WTC11 (cell line): ENCODE measurements around the gene SYT7. TPM values are rescaled to one million over a fixed set of nuclear protein-coding genes. Genes with fewer than 3 reads are reported as not detected.
A peak's percentile ranks its signal among the peaks of the same experiment; 100 is the strongest.

Source experiments
- ATAC-seq: fragments of 200-7000 bp; cut with Tn5 transposase; 2 replicates; pipeline ENCODE4 v1.10.0; 2021; ENCODE audit warnings: mild to moderate bottlenecking, moderate library complexity
- CTCF ChIA-PET: fragments of 300-600 bp; sonication (Branson Sonifier 250); formaldehyde crosslinking; loops from one replicate; lab custom pipeline; 2021; ENCODE audit warnings: antibody characterized with exemption; lab: Charles Lee
- POLR2A ChIA-PET: fragments of 350-600 bp; sonication (Branson Sonifier 250); formaldehyde crosslinking; loops from one replicate; lab custom pipeline; 2021; ENCODE audit warnings: antibody characterized with exemption; lab: Charles Lee
- DNase-seq: peaks from one replicate; pipeline ENCODE4 v3.0.0; 2021; ENCODE audit warnings: low spot score
- H3K27ac Mint-ChIP-seq: 2 replicates; pipeline ENCODE4 v1.8.0; 2021; ENCODE audit warnings: mixed read lengths
- H3K27me3 Mint-ChIP-seq: 2 replicates; pipeline ENCODE4 v1.8.0; 2021; ENCODE audit warnings: low read depth, mild to moderate bottlenecking, moderate library complexity, mixed read lengths
- H3K36me3 Mint-ChIP-seq: 2 replicates; pipeline ENCODE4 v1.8.0; 2021; ENCODE audit warnings: mixed read lengths
- H3K4me1 Mint-ChIP-seq: 2 replicates; pipeline ENCODE4 v1.8.0; 2022; ENCODE audit warnings: mixed read lengths
- H3K4me3 Mint-ChIP-seq: 2 replicates; pipeline ENCODE4 v1.8.0; 2021; ENCODE audit warnings: mild to moderate bottlenecking, moderate library complexity, mixed read lengths
- H3K9me3 Mint-ChIP-seq: 2 replicates; pipeline ENCODE4 v1.8.0; 2021; ENCODE audit warnings: mixed read lengths
- KAT7 ChIP-seq: sonication (generic); formaldehyde crosslinking; IDR thresholded peaks from 2 replicates; pipeline ENCODE4 v1.8.1; 2023; ENCODE audit warnings: missing genetic modification reagents, mild to moderate bottlenecking, borderline replicate concordance
- NFATC4 ChIP-seq: fragments of 250-450 bp; sonication (Bioruptor Pico); IDR thresholded peaks from 2 replicates; pipeline ENCODE4 v1.9.0; 2021; ENCODE audit warnings: mild to moderate bottlenecking
- SOX15 ChIP-seq: fragments of 250-450 bp; sonication (Bioruptor Pico); IDR thresholded peaks from 2 replicates; pipeline ENCODE4 v1.9.0; 2021; ENCODE audit warnings: mild to moderate bottlenecking
- SP1 ChIP-seq: sonication (generic); formaldehyde crosslinking; conservative IDR thresholded peaks from 2 replicates; pipeline ENCODE4 v1.8.1; 2022; ENCODE audit warnings: missing genetic modification reagents
- ZNF396 ChIP-seq: fragments of 250-450 bp; sonication (Bioruptor Pico); IDR thresholded peaks from 2 replicates; pipeline ENCODE4 v1.8.0; 2021; ENCODE audit warnings: mild to moderate bottlenecking, moderate library complexity, borderline replicate concordance
- ZNF423 ChIP-seq: fragments of 250-450 bp; sonication (Bioruptor Pico); IDR thresholded peaks from 2 replicates; pipeline ENCODE4 v2.1.2; 2022; ENCODE audit warnings: mild to moderate bottlenecking, moderate library complexity
- total RNA-seq: library from RNA; stranded (reverse); gene quantifications from 3 replicates; pipeline ENCODE4 v1.2.3, GENCODE V29; 2021
- TF ChIP-seq, protein P1 (sequence below): sonication (generic); formaldehyde crosslinking; IDR thresholded peaks from 2 replicates; pipeline ENCODE4 v1.8.1; 2023; ENCODE audit warnings: mild to moderate bottlenecking, missing genetic modification reagents, moderate library complexity
- TF ChIP-seq, protein P2 (sequence below): sonication (generic); formaldehyde crosslinking; conservative IDR thresholded peaks from 2 replicates; pipeline ENCODE4 v1.8.1; 2023; ENCODE audit warnings: mild to moderate bottlenecking, low read depth, missing genetic modification reagents, moderate library complexity
- TF ChIP-seq, protein P3 (sequence below): sonication (generic); formaldehyde crosslinking; IDR thresholded peaks from 2 replicates; pipeline ENCODE4 v1.8.0; 2023; ENCODE audit warnings: missing genetic modification reagents
- TF ChIP-seq, protein P4 (sequence below): sonication (generic); formaldehyde crosslinking; IDR thresholded peaks from 2 replicates; pipeline ENCODE4 v1.8.0; 2022; ENCODE audit warnings: missing genetic modification reagents

SYT7 gene
- total RNA-seq, 1 experiment from 2014 or later = 12.5 TPM

DNA sequence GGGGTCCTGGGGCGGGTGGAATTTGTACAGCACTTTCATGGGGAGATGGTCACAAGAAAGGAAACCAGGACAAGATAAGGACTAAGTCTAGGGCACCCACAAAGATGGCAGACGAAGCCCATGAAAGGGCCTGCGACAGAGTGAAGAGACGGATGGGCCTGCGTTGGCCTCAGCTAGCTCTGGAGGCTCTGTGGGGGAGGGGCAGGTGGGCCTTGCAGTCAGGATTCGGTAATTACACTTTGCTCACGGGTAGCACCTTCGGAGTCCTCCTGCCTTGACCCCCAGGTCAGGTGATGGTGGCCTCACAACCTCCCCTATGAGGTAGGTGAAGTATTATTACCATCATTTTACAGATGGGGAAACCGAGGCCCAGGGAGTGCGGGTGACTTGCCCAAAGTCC is 65.2 kb downstream of the SYT7 start:
- CTCF ChIA-PET = interaction anchor here (1.1 to 12.5 kb wide), 32 partner anchors 8 to 282 kb away, joined by 3 to 552 read pairs (median 18); partner anchors contain the start of genes CPSF7, LRRC10B and SDHAF2

DNA sequence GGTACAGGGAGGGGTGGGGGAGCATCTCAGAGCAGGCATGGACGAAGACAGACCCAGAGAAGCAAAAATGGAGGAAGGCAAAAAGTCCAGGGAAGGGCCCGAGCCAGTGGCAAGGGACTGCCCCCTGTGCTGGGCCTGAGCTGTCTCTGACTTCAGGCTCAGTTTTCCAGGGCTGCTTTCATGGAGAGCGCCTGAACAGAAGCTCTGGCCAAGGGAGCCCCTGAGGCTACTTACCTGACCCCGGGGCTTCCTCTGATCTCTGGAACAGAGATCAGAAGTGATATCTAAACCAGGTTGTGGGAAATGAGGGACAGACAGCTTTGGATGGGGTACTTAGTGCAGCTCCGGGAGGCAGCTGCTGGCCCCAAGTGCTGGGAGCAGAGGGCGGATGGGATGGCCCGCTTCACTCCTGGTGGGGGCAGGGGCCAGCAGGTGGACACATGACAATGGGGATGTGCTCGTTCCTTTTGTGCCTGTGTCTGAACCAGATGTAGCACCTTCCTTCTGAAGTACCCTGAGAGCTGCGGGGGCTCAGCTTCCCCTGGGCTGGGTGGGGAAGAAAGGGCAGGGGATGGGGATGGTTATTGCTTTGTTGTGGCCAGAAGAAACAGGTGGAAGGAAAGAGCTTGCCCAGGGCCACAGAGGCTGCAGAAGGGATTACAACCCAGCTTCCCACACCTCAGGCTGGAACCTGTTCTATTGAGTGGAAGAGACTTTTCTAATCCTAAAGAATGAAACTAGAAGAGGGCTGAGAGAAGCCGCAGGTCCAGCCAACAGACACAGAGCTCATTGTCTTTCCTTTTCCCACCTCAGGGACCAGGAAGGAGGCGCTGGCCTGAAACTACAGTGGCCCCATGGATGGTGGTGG is 66.6 kb downstream of the SYT7 start:
- CTCF ChIA-PET = interaction anchor here (0.6 to 12.5 kb wide), 30 partner anchors 10 to 219 kb away, joined by 3 to 552 read pairs (median 5); a partner anchor contains a TSS
- peak; percentile 28 for DNase-seq

More for the DNA sequence above, 65.2 kb downstream of the SYT7 start:
- H3K9me3 Mint-ChIP-seq = no peaks in the 10 kb centered on the region
- no peak for TF ChIP-seq ZNF396 (CRISPR knock-in tag)
- H3K4me3 Mint-ChIP-seq = no peak overlapping the region
- H3K27ac Mint-ChIP-seq = no peak overlapping the region
- peaks cover 20% of the 10 kb centered on the region for H3K27me3 Mint-ChIP-seq
- POLR2A ChIA-PET = interaction anchor here (1.3 to 1.4 kb wide), 2 partner anchors 11 to 70 kb away, joined by 4 to 6 read pairs; no protein-coding TSS in a partner anchor
- ATAC-seq (no peak), DNase-seq (no peak)
- no peaks in the 10 kb centered on the region for H3K36me3 Mint-ChIP-seq
- H3K4me1 Mint-ChIP-seq = peaks cover 53% of the 10 kb centered on the region

More for the DNA sequence above, 66.6 kb downstream of the SYT7 start:
- H3K36me3 Mint-ChIP-seq = no peaks in the 10 kb centered on the region
- peaks cover 31% of the 10 kb centered on the region for H3K27me3 Mint-ChIP-seq
- peak overlapping the region; percentile 78 for H3K27ac Mint-ChIP-seq
- H3K4me3 Mint-ChIP-seq = no peak overlapping the region
- POLR2A ChIA-PET = interaction anchor here (1.3 kb wide), 1 partner anchor 25 kb away, joined by 4 read pairs; no protein-coding TSS in a partner anchor
- H3K4me1 Mint-ChIP-seq = peaks cover 53% of the 10 kb centered on the region
- no peak for ATAC-seq
- no peaks in the 10 kb centered on the region for H3K9me3 Mint-ChIP-seq
- TF ChIP-seq SP1 (CRISPR knock-in tag) (no peak), NFATC4 (CRISPR knock-in tag) (no peak), SOX15 (CRISPR knock-in tag) (no peak), ZNF423 (CRISPR knock-in tag) (peak; percentile 25; the same call in 1 of the 2 replicates), KAT7 (CRISPR knock-in tag) (no peak)
- TF ChIP-seq, protein P1, sequence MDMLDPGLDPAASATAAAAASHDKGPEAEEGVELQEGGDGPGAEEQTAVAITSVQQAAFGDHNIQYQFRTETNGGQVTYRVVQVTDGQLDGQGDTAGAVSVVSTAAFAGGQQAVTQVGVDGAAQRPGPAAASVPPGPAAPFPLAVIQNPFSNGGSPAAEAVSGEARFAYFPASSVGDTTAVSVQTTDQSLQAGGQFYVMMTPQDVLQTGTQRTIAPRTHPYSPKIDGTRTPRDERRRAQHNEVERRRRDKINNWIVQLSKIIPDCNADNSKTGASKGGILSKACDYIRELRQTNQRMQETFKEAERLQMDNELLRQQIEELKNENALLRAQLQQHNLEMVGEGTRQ (CRISPR knock-in tag) = peak; percentile 29; the same call in 1 of the 2 replicates
- TF ChIP-seq, protein P2, sequence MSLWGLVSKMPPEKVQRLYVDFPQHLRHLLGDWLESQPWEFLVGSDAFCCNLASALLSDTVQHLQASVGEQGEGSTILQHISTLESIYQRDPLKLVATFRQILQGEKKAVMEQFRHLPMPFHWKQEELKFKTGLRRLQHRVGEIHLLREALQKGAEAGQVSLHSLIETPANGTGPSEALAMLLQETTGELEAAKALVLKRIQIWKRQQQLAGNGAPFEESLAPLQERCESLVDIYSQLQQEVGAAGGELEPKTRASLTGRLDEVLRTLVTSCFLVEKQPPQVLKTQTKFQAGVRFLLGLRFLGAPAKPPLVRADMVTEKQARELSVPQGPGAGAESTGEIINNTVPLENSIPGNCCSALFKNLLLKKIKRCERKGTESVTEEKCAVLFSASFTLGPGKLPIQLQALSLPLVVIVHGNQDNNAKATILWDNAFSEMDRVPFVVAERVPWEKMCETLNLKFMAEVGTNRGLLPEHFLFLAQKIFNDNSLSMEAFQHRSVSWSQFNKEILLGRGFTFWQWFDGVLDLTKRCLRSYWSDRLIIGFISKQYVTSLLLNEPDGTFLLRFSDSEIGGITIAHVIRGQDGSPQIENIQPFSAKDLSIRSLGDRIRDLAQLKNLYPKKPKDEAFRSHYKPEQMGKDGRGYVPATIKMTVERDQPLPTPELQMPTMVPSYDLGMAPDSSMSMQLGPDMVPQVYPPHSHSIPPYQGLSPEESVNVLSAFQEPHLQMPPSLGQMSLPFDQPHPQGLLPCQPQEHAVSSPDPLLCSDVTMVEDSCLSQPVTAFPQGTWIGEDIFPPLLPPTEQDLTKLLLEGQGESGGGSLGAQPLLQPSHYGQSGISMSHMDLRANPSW (CRISPR knock-in tag) = no peak
- TF ChIP-seq, protein P3, sequence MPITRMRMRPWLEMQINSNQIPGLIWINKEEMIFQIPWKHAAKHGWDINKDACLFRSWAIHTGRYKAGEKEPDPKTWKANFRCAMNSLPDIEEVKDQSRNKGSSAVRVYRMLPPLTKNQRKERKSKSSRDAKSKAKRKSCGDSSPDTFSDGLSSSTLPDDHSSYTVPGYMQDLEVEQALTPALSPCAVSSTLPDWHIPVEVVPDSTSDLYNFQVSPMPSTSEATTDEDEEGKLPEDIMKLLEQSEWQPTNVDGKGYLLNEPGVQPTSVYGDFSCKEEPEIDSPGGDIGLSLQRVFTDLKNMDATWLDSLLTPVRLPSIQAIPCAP (CRISPR knock-in tag) = no peak
- TF ChIP-seq, protein P4, sequence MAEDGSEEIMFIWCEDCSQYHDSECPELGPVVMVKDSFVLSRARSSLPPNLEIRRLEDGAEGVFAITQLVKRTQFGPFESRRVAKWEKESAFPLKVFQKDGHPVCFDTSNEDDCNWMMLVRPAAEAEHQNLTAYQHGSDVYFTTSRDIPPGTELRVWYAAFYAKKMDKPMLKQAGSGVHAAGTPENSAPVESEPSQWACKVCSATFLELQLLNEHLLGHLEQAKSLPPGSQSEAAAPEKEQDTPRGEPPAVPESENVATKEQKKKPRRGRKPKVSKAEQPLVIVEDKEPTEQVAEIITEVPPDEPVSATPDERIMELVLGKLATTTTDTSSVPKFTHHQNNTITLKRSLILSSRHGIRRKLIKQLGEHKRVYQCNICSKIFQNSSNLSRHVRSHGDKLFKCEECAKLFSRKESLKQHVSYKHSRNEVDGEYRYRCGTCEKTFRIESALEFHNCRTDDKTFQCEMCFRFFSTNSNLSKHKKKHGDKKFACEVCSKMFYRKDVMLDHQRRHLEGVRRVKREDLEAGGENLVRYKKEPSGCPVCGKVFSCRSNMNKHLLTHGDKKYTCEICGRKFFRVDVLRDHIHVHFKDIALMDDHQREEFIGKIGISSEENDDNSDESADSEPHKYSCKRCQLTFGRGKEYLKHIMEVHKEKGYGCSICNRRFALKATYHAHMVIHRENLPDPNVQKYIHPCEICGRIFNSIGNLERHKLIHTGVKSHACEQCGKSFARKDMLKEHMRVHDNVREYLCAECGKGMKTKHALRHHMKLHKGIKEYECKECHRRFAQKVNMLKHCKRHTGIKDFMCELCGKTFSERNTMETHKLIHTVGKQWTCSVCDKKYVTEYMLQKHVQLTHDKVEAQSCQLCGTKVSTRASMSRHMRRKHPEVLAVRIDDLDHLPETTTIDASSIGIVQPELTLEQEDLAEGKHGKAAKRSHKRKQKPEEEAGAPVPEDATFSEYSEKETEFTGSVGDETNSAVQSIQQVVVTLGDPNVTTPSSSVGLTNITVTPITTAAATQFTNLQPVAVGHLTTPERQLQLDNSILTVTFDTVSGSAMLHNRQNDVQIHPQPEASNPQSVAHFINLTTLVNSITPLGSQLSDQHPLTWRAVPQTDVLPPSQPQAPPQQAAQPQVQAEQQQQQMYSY (CRISPR knock-in tag) = no peak
